Measurements from ENCODE around the gene BICC1. TPM values are rescaled to one million over a fixed set of nuclear protein-coding genes. Genes with fewer than 3 reads are reported as not detected.
A peak's percentile ranks its signal among the peaks of the same experiment; 100 is the strongest.

Gene BICC1
- total RNA-seq (10 to 100 TPM; 19.0 to 37.4 (median 24.3) TPM), polyA plus RNA-seq (10 to 100 TPM; 19.4 to 21.9 TPM)

- Histone ChIP-seq H3K27me3 (peaks cover 0 to 10% (median 0%) of the 10 kb centered on the region in 4 donors), H3K4me1 (no peaks in the 10 kb centered on the region), H3K9me3 (no peaks in the 10 kb centered on the region), H3K27ac (peak within 1 kb of the TSS; percentile 58 to 83 (median 80)), H3K36me3 (no peaks in the 10 kb centered on the region), H3K4me3 (peak within 1 kb of the TSS; percentile 40 to 64 (median 52))
- intact Hi-C loops (cut with DNase I) = no loop called here
- TF ChIP-seq CTCF (IDR thresholded peaks at IDR 0.05) = no peak
- no peak for FAIRE-seq
- peak; percentile 71 to 80 (median 79) for ATAC-seq
- peak; percentile 19 to 70 (median 52) for DNase-seq
- 1% methylated on average over 27 to 82 of the region's 82 CpGs for WGBS, 2 donors
Observed at GRCh38 chr10:58512491-58513187, at the start of gene BICC1. Gene BICC1, plus strand, starts transcription at chr10:58512872. Its CDS starts 272 bp downstream, at chr10:58513144.

GRCh38 chr10:58464956-58465355, 47.7 kb upstream of the BICC1 start:
- DNase-seq = no peak

GRCh38 chr10:58465629-58466028, 47.0 kb upstream of the BICC1 start:
- DNase-seq (no peak), ATAC-seq (no peak), FAIRE-seq (no peak)
- WGBS, 2 donors = 54 to 57% methylated on average over 4 of the region's 4 CpGs
- H3K36me3 ChIP-seq = no peaks in the 10 kb centered on the region
- TF ChIP-seq CTCF (IDR thresholded peaks at IDR 0.05) = no peak
- H3K27me3 ChIP-seq = peaks cover 0 to 22% (median 4%) of the 10 kb centered on the region in 4 donors
- H3K9me3 ChIP-seq = no peaks in the 10 kb centered on the region
- no peak overlapping the region for H3K4me3 ChIP-seq
- no peak overlapping the region for H3K27ac ChIP-seq
- H3K4me1 ChIP-seq = peaks cover 4 to 16% (median 7%) of the 10 kb centered on the region in 3 donors
- intact Hi-C loops (cut with DNase I) = no loop called here

More at GRCh38 chr10:58464956-58465355, 47.7 kb upstream of the BICC1 start:
- Histone ChIP-seq H3K4me3 (no peak overlapping the region), H3K27ac (no peak overlapping the region), H3K9me3 (no peaks in the 10 kb centered on the region), H3K36me3 (no peaks in the 10 kb centered on the region), H3K27me3 (peaks cover 0 to 22% (median 4%) of the 10 kb centered on the region in 4 donors), H3K4me1 (peaks cover 4 to 16% (median 7%) of the 10 kb centered on the region in 3 donors)
- no peak for FAIRE-seq
- ATAC-seq = no peak
- intact Hi-C loops (cut with DNase I) = no loop called here
- WGBS, 2 donors = 91 to 95% methylated on average over 2 of the region's 2 CpGs
- no peak for TF ChIP-seq CTCF (IDR thresholded peaks at IDR 0.05)

- ATAC-seq = peak in 3 of 4 donors; percentile 10 to 41 (median 23)
- Histone ChIP-seq H3K27ac (peak overlapping the region in 2 of 4 donors; percentile 23 to 41), H3K36me3 (no peaks in the 10 kb centered on the region), H3K4me1 (peaks cover 4 to 16% (median 7%) of the 10 kb centered on the region in 3 donors), H3K9me3 (no peaks in the 10 kb centered on the region), H3K4me3 (no peak overlapping the region), H3K27me3 (peaks cover 0 to 22% (median 4%) of the 10 kb centered on the region in 4 donors)
- intact Hi-C loops (cut with DNase I) = no loop called here
- DNase-seq = no peak
- FAIRE-seq = peak; percentile 41
- no peak for TF ChIP-seq CTCF (IDR thresholded peaks at IDR 0.05)
- 5 to 21% methylated on average over 2 of the region's 2 CpGs for WGBS, 2 donors
Observed at GRCh38 chr10:58467931-58468635, 44.6 kb upstream of the BICC1 start.
